HepG2 (cell line): ENCODE measurements around the gene IFT172.

ENCODE experiments used
- ATF3 ChIP-seq: sonication (generic); formaldehyde crosslinking; IDR thresholded peaks from 2 replicates; pipeline ENCODE4 v1.4.0; 2020; ENCODE audit warnings: missing genetic modification reagents
- CTCF ChIP-seq: sonication (generic); formaldehyde crosslinking; IDR thresholded peaks from 2 replicates; pipeline ENCODE4 v1.5.0; 2020; ENCODE audit warnings: mild to moderate bottlenecking, missing genetic modification reagents, moderate library complexity
- FLYWCH1 ChIP-seq: sonication (generic); formaldehyde crosslinking; IDR thresholded peaks from 2 replicates; pipeline ENCODE4 v1.8.1; 2023; ENCODE audit warnings: mild to moderate bottlenecking, missing genetic modification reagents
- FOXP4 ChIP-seq: sonication (generic); formaldehyde crosslinking; IDR thresholded peaks from 2 replicates; pipeline ENCODE4 v1.4.0; 2020; ENCODE audit warnings: missing genetic modification reagents
- LRRFIP1 ChIP-seq: sonication (generic); formaldehyde crosslinking; conservative IDR thresholded peaks from 2 replicates; pipeline ENCODE4 v1.4.0; 2020; ENCODE audit warnings: missing genetic modification reagents
- NPAS2 ChIP-seq: sonication (generic); formaldehyde crosslinking; IDR thresholded peaks from 2 replicates; pipeline ENCODE4 v1.8.0; 2022; ENCODE audit warnings: mild to moderate bottlenecking, missing genetic modification reagents, borderline replicate concordance
- POLR2A ChIP-seq, 2 experiments: IDR thresholded peaks; 2 replicates each; pipeline ENCODE4 v1.6.1; 2011; ENCODE audit warnings: low read depth in 2 of 2, low read length in 2 of 2, mild to moderate bottlenecking in 1 of 2, moderate library complexity in 1 of 2; ENCODE audit not compliant: insufficient read depth in 1 of 2
- REST ChIP-seq, 2 experiments: IDR thresholded peaks; 2 replicates each; pipeline ENCODE4 v1.6.1; 2011 to 2012; ENCODE audit warnings: low read length in 2 of 2, borderline replicate concordance in 1 of 2, low read depth in 1 of 2, mild to moderate bottlenecking in 1 of 2, moderate library complexity in 1 of 2
- TARDBP ChIP-seq: sonication (generic); formaldehyde crosslinking; IDR thresholded peaks from 2 replicates; pipeline ENCODE4 v1.8.0; 2022; ENCODE audit warnings: mild to moderate bottlenecking, missing genetic modification reagents

GRCh38 chr2:27400348-27401135 lies 89.0 kb downstream of the IFT172 start:
- TF ChIP-seq CTCF (CRISPR knock-in tag) (no peak), NPAS2 (CRISPR knock-in tag) (no peak), TARDBP (CRISPR knock-in tag) (no peak), POLR2A (IDR thresholded peaks at IDR 0.05; ENCODE audit: insufficient read depth in 1 of 2, low read depth in 2 of 2, low read length in 2 of 2) (no peak), FLYWCH1 (CRISPR knock-in tag) (no peak), LRRFIP1 (CRISPR knock-in tag) (no peak), ATF3 (CRISPR knock-in tag) (no peak), FOXP4 (CRISPR knock-in tag) (no peak), REST (IDR thresholded peaks at IDR 0.05; ENCODE audit: borderline replicate concordance in 1 of 2, low read depth in 1 of 2, low read length in 2 of 2) (no peak)
